Heart left ventricle (tissue), 16 donors: ENCODE results near the gene RDH14. TPM values are rescaled to one million over a fixed set of nuclear protein-coding genes. Genes with fewer than 3 reads are reported as not detected.

Experiments
- ATAC-seq, 4 donors: fragments of 200-7000 bp; cut with Tn5 transposase; one replicate each; pipeline ENCODE4 v1.9.1; 2020 to 2022; ENCODE audit warnings: moderate library complexity in 4 of 4, mild to moderate bottlenecking in 3 of 4, moderate number of reproducible peaks in 1 of 4
- DNase-seq, 5 donors: peaks; one replicate each; pipeline ENCODE4 v3.0.0-alpha.2; 2020
- H3K27ac ChIP-seq, 12 donors: fragments of 200-600 bp; sonication (generic) in 4 of 12; one replicate each; pipeline versions ENCODE4 v1.5.0 to v1.8.0; 2016 to 2022; ENCODE audit warnings: mild to moderate bottlenecking in 2 of 12
- H3K27me3 ChIP-seq, 9 donors: fragments of 200-600 bp; sonication (generic) in 2 of 9; one replicate each; pipeline versions ENCODE4 v1.5.1 to v1.8.0; 2016 to 2022; ENCODE audit warnings: mild to moderate bottlenecking in 3 of 9
- H3K36me3 ChIP-seq, 9 donors: fragments of 200-600 bp; sonication (generic) in 2 of 9; one replicate each; pipeline versions ENCODE4 v1.5.0 to v1.8.0; 2018 to 2022; ENCODE audit warnings: mild to moderate bottlenecking in 2 of 9
- H3K4me1 ChIP-seq, 12 donors: fragments of 200-600 bp; sonication (generic) in 4 of 12; one replicate each; pipeline versions ENCODE4 v1.5.0 to v1.8.0; 2016 to 2022; ENCODE audit warnings: mild to moderate bottlenecking in 3 of 12
- H3K4me3 ChIP-seq, 12 donors: fragments of 200-600 bp; sonication (generic) in 4 of 12; one replicate each; pipeline versions ENCODE4 v1.5.0 to v1.8.0; 2017 to 2022; ENCODE audit warnings: mild to moderate bottlenecking in 9 of 12, moderate library complexity in 4 of 12
- H3K9me3 ChIP-seq, 12 donors: fragments of 200-600 bp; sonication (generic) in 4 of 12; one replicate each; pipeline versions ENCODE4 v1.5.0 to v1.8.0; 2016 to 2022; ENCODE audit warnings: mild to moderate bottlenecking in 1 of 12
- POLR2A ChIP-seq, 2 donors: fragments of 450-650 bp; IDR thresholded peaks; one replicate each; pipeline ENCODE4 v1.6.1; 2017; ENCODE audit warnings: antibody characterized with exemption in 2 of 2, mild to moderate bottlenecking in 2 of 2, moderate library complexity in 2 of 2
- WGBS, 4 donors: extraction: QIAGEN DNeasy Blood & Tissue Kit in 2 of 4; methylation state at CpG; one replicate each; pipeline versions ENCODE4 v1.1.5 to v1.1.7; 2013 to 2018; 5-methylcytosine and 5-hydroxymethylcytosine counted together
- intact Hi-C, 10 donors: fragments of 100-400 bp; cut with DNase I; formaldehyde crosslinking; loops; one replicate each; pipeline versions ENCODE4 v1.11.1 to v1.14.2; 2022
- polyA plus RNA-seq, 2 donors: library from polyadenylated mRNA; stranded (reverse); fragments of 200-250 nt; gene quantifications; one replicate each; pipeline ENCODE4 v1.2.3, GENCODE V29; 2013
- total RNA-seq, 9 donors: library from RNA; depleted of rRNA in 2 of 9; stranded (reverse); fragments of >200 nt in 2 of 9; fragmentation: NEBNext Ultra II Directional in 3 of 9; extraction: Animal tissue kit (Norgen Biotek cat#: 25700) in 3 of 9; gene quantifications; one replicate each; pipeline versions ENCODE4 v1.1.0 to v1.2.4, GENCODE V29; 2016 to 2023
- TF ChIP-seq, protein P1 (sequence below), 12 donors: fragments of 200-600 bp; sonication (generic) in 4 of 12; IDR thresholded peaks; one replicate each; pipeline versions ENCODE4 v1.5.0 to v1.8.0; 2018 to 2022; ENCODE audit warnings: antibody characterized with exemption in 12 of 12, mild to moderate bottlenecking in 5 of 12
- donor health status: ischemic (EF 13 %, LVEDD 7.1; RV severe dilation, severe dysfunction).
- donor health status: healthy with polysubstance abuse.
- donor health status: DM: no; HTN: yes; CAD: no.
- donor health status: DM: no; HTN: no; CAD: no.
- donor health status: ischemic (EF 25% LVEDD 6.9; RV normal size, moderate dysfunction).
- donor health status: ischemic (EF 25% LVEDD 5.7; RV mildly dilated, moderate dysfunction).
- donor health status: healthy.
- donor health status: DM: yes; HTN: yes; CAD: no.
- donor health status: ischemic (EF 35%, LVEDD 5.7; RV mildly dilated, moderate dysfunction).
- donor health status: nonischemic (EF 11% LVEDD 7.7; RV severe dilation, severe dysfunction).
- donor health status: DM: yes; HTN: yes; CAD: no.
- donor health status: PGD.
- donor health status: ischemic (EF 29% LVEDD 5.4; RV normal size, mild dysfunction).
- donor health status: nonischemic (EF 23%, LVEDD 6.1; RV moderate dilation, normal function).

Gene RDH14
- total and polyA plus RNA-seq, 11 donors: 33.9 to 70.7 (median 44.7) TPM

GRCh38 chr2:18551623-18552022, 8.8 kb downstream of the RDH14 start:
- DNase-seq: no peak
- no peak for ATAC-seq

GRCh38 chr2:18551169-18551568, 9.3 kb downstream of the RDH14 start:
- intact Hi-C loops: loop anchor here in 1 of 10 donors (10.0 kb wide), 1 partner anchor 1344 kb away; no protein-coding TSS in a partner anchor
- 97 to 100% (median 98%) methylated on average over 1 of the region's 1 CpG for WGBS, 4 donors
- Histone ChIP-seq H3K4me3 (no peak overlapping the region), H3K27me3 (no peaks in the 10 kb centered on the region), H3K9me3 (no peaks in the 10 kb centered on the region), H3K27ac (peak overlapping the region in 1 of 12 donors; percentile 9), H3K4me1 (peaks cover 0 to 52% (median 20%) of the 10 kb centered on the region in 12 donors), H3K36me3 (peaks cover 0 to 31% (median 16%) of the 10 kb centered on the region in 9 donors)
- no peak for TF ChIP-seq POLR2A (IDR thresholded peaks at IDR 0.05)
- TF ChIP-seq, protein P1, sequence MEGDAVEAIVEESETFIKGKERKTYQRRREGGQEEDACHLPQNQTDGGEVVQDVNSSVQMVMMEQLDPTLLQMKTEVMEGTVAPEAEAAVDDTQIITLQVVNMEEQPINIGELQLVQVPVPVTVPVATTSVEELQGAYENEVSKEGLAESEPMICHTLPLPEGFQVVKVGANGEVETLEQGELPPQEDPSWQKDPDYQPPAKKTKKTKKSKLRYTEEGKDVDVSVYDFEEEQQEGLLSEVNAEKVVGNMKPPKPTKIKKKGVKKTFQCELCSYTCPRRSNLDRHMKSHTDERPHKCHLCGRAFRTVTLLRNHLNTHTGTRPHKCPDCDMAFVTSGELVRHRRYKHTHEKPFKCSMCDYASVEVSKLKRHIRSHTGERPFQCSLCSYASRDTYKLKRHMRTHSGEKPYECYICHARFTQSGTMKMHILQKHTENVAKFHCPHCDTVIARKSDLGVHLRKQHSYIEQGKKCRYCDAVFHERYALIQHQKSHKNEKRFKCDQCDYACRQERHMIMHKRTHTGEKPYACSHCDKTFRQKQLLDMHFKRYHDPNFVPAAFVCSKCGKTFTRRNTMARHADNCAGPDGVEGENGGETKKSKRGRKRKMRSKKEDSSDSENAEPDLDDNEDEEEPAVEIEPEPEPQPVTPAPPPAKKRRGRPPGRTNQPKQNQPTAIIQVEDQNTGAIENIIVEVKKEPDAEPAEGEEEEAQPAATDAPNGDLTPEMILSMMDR (IDR thresholded peaks at IDR 0.05): no peak
- ATAC-seq (no peak), DNase-seq (no peak)

More at GRCh38 chr2:18551623-18552022, 8.8 kb downstream of the RDH14 start:
- TF ChIP-seq, protein P1 (IDR thresholded peaks at IDR 0.05): no peak
- TF ChIP-seq POLR2A (IDR thresholded peaks at IDR 0.05): no peak
- H3K27ac ChIP-seq: peak overlapping the region in 1 of 12 donors; percentile 9
- peaks cover 0 to 53% (median 20%) of the 10 kb centered on the region in 12 donors for H3K4me1 ChIP-seq
- peaks cover 0 to 31% (median 16%) of the 10 kb centered on the region in 9 donors for H3K36me3 ChIP-seq
- H3K27me3 ChIP-seq: no peaks in the 10 kb centered on the region
- no peaks in the 10 kb centered on the region for H3K9me3 ChIP-seq
- intact Hi-C loops: loop anchor here in 1 of 10 donors (10.0 kb wide), 1 partner anchor 1343 kb away; no protein-coding TSS in a partner anchor
- WGBS, 4 donors: 67 to 78% (median 75%) methylated on average over 2 of the region's 2 CpGs
- H3K4me3 ChIP-seq: no peak overlapping the region

- H3K27ac ChIP-seq: peak overlapping the region in 1 of 12 donors; percentile 11
- H3K9me3 ChIP-seq: no peaks in the 10 kb centered on the region
- peaks cover 0 to 48% (median 21%) of the 10 kb centered on the region in 12 donors for H3K4me1 ChIP-seq
- no peaks in the 10 kb centered on the region for H3K27me3 ChIP-seq
- no peak overlapping the region for H3K4me3 ChIP-seq
- TF ChIP-seq, protein P1 (IDR thresholded peaks at IDR 0.05): no peak
- no peak for TF ChIP-seq POLR2A (IDR thresholded peaks at IDR 0.05)
- H3K36me3 ChIP-seq: peaks cover 0 to 24% (median 12%) of the 10 kb centered on the region in 9 donors
- intact Hi-C loops: loop anchor here in 1 of 10 donors (10.0 kb wide), 1 partner anchor 1344 kb away; no protein-coding TSS in a partner anchor
- ATAC-seq (no peak), DNase-seq (no peak)
- WGBS, 4 donors: 49 to 66% (median 63%) methylated on average over 2 of the region's 2 CpGs
Measured at GRCh38 chr2:18550433-18550832, 10.0 kb downstream of the RDH14 start.

DNA sequence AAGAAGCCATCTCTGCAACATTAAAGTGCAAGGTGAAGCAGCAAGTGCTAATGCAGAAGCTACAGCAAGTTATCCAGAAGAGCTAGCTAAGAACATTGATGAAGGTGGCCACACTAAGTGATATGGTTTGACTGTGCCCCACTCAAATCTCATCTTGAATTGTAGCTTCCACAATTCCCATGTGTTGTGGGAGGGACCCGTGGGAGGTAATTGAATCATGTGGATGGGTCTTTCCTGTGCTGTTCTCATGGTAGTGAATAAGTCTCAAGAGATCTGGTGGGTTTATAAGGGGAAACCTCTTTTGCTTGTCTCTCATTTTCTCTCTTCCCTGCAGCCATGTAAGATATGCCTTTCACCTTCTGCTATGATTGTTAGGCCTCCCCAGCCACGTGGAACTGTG, 11.4 kb downstream of the RDH14 start:
- H3K4me1 ChIP-seq: peaks cover 0 to 43% (median 19%) of the 10 kb centered on the region in 12 donors
- intact Hi-C loops: no loop called here
- H3K9me3 ChIP-seq: no peaks in the 10 kb centered on the region
- WGBS, 4 donors: 81 to 90% (median 88%) methylated on average over 2 of the region's 2 CpGs
- TF ChIP-seq POLR2A (IDR thresholded peaks at IDR 0.05): no peak
- TF ChIP-seq, protein P1 (IDR thresholded peaks at IDR 0.05): no peak
- DNase-seq (no peak), ATAC-seq (no peak)
- H3K36me3 ChIP-seq: peaks cover 0 to 11% (median 0%) of the 10 kb centered on the region in 9 donors
- H3K4me3 ChIP-seq: no peak overlapping the region
- no peaks in the 10 kb centered on the region for H3K27me3 ChIP-seq
- no peak overlapping the region for H3K27ac ChIP-seq
